NK-92 (cell line): ENCODE results near the gene NTF3.

Experiments used
- DNase-seq: peaks from one replicate; lab custom pipeline; 2025; ENCODE audit not compliant: unreplicated experiment; lab: John Stamatoyannopoulos, UW

The NTF3 gene

GRCh38 chr12:5509557-5509956, 77.6 kb downstream of the NTF3 start:
- DNase-seq: no peak

- no peak for DNase-seq
Observed at GRCh38 chr12:5510251-5510805, 78.4 kb downstream of the NTF3 start.

DNA sequence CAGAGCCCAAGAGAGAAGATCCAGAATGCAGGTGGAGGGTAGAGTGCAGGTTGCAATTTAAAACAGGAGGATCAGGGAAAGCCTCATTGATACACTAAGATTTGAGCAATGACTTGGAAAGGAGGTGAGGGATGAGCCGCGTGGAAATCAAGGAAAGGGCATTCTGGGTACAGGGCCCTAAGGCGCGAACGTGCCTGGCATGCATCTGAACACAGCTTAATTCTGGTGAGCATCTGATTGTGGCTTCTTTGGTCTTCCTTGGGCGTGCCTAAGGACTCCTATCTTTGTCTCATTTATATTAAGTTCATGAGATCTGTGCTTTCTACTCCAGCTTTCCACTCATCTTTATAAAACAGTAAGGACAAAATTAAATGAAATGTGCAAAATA, 79.3 kb downstream of the NTF3 start:
- no peak for DNase-seq

DNA sequence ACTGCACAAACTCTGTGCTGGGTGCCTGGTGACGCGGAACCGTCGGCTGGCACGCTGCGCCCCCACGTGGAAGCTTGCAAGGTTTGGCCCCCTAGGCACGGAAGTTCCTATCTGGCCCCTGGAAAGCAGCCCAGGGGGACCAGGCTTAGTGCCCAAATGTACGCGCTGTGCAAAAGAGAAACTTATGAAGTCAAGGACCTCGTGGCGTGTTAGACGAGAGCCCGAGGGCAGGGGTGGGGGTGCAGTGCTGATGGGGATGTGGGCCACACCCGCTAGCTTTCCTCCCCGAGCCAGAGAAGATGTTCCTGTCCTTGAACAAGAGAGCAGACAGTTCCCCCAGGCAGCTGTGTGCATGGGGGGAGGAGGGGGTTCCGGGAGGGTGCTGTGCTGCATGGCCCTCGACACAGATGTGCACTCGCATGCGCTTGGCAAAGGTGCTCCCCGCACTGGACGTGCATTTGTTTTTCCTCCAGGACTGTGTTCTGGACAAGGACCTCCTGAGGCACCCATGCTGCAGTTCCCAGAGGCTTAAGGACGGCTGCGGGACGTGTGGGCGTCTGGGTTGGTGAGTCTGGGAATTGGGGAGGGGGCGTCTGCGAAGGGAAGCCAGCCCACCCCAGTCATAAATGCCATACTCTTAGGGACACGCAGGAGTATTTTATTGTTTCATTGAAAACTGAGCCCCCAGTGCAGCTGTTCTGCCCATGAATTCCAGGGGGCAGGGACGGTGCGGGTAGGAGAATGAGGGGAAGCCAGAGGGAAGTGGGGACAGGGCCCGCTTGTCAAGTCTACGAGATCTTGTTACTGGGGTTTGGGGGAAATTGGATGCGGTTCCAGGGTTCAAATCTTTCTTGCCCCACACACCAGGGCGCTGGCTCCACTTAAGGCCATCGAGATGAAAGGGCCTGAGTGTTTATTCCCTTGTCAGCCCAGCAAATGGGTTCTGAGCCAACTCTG, 80.0 kb downstream of the NTF3 start:
- DNase-seq: no peak

DNA sequence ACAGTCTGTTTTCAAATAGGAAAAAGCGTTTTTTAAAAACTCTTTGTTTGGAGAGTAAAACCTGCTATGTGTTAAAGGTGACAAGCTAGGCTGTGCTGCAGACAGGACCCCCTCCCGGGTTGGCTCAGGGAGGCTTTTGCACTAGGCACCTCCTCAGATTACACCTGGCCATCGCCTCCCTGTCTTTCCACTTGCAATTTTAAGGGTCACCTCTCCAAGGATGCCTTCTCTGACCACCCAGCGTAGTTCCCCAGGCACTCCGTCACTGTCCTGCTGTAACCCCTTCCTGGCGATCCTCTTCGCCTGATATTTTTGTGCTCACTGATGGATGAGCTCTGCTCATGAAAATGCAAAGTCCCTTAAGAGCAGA, 80.7 kb downstream of the NTF3 start:
- no peak for DNase-seq

DNA sequence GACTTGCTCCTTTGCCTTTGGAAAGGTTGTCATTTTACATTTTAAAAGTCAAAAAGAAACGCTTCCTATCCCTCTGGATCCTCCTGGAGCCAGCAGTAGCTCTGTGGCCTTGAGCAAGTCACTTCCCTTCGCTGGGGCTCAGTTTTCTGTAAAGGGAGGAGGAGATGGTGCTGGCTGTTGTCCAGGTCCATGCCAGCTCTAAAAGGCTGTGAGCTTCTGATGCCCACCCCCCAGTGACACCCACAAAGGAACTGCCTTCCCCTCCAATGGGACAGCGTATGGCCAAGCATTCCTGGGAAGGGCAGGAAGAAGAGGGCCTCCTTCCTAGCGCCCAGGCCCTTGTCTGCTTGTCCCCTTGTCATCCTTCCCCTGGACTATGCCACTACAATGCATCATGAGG, 81.5 kb downstream of the NTF3 start:
- DNase-seq: no peak

- no peak for DNase-seq
Observed at GRCh38 chr12:5514016-5514415, 82.1 kb downstream of the NTF3 start.

DNA sequence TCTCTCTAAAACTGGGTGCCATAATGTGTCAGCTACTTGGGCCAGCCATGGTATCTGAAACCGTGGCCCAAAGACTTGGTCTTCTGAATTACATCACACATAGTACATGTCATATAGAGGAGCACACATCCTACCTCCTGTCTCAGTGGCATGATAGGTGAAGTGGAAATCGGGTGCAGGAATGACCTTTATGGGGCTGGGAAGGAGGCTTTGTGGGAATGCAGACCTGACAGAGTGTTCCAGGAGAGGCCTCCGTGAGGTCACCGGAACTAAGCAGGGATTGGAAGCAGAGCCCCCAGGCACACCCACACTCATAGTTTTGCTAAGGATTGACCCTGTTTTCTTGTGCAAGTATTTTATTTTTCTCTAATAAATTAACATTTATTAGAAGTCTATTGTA, 82.6 kb downstream of the NTF3 start:
- no peak for DNase-seq

DNA sequence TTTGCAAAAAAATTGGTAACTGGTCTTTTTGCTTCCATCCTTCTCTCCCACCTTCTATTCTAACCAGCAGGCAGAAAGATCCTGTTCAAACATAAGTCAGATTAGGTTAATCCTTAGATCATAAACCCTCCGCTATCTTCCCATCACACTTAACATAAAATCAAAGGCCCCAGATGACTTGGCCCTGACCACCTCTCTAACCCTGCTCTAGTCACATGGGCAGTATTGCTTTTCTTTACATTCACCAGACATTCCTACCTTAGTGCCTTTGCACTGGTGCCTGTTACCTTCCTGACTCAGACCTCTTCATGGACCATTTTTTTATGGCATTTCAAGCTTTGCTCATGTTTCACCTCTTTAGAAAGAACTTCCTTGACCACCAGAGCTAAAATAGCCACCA, 83.5 kb downstream of the NTF3 start:
- DNase-seq: no peak

DNA sequence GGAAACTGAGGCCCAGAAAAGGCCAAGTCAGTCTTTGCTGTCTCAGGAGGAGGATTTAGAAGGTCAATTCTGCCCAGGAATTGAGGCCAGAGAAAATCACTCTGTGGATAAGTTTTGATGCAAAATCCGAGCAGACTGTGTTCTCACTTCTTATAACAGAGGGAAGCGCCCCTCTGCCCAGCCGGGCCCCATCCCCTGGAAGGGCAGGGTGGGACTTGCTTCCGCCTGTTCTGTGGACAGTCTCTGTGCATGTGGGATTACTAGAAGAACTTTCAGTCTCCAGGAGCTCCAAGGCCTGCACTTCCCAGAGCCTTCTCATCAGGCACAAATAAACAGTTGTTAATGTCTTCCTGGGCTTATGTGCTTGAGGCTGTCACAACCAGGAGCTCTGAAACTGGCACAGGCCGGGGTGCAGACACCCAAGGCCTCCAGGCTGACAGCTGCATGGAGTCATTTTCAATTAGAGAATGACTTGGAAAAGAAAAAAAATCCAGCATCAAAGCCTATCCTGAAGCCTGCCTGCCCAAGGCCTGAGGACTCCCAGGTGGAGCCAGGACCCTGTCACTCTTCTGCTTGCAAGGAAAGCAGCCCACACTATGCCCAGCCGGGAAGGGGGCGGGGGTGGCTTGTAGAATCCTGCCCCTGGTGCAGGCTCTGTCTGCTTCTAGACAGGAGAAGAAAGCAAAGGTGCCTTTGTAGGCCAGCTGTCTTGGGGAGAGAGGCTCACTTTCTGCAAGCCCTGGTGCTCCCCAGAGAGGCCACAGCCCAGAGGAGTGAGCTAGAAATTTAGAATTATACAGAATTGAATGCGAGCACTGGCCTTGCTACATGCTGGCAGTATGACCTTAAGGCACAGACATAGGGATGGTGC, 84.7 kb downstream of the NTF3 start:
- DNase-seq: no peak

DNA sequence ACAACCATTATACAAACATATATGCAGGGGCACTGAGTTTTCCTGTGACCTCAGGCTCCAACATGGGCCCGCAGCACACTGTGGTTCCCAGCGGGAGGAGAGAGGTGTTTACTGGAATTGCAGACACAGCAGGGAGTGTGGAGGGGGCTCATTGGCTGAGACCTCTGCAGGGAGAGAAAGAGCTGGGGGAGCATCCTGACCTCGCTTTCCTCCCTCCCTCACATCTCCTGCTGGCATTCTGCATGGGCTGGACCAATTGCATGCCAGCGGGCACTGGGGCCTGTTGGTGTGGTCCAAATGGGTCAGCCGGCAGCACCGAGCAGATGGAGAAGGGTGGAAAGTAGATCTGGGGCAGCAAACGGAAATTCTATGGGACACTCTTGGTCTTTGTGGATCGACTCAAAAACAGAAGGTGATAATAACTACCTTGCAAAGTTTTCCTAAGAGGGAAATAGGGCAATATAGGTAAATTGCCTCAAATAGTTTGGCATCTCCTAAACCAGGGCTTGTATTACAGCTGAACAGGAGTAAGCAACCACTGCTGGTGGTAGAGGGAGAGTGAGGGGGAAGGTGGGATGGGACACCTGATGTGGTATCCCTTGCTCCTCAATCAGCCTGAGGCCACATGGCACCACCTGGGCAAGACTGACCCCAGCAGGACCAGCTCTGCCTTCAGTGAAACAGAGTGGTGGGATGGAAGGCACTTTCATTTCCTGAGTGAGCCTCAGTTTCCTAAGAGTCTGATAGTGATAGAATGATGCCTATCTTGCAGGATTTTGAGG, 86.9 kb downstream of the NTF3 start:
- no peak for DNase-seq

- no peak for DNase-seq
Observed at GRCh38 chr12:5520037-5520436, 88.1 kb downstream of the NTF3 start.

GRCh38 chr12:5520831-5521230, 88.9 kb downstream of the NTF3 start:
- no peak for DNase-seq

DNA sequence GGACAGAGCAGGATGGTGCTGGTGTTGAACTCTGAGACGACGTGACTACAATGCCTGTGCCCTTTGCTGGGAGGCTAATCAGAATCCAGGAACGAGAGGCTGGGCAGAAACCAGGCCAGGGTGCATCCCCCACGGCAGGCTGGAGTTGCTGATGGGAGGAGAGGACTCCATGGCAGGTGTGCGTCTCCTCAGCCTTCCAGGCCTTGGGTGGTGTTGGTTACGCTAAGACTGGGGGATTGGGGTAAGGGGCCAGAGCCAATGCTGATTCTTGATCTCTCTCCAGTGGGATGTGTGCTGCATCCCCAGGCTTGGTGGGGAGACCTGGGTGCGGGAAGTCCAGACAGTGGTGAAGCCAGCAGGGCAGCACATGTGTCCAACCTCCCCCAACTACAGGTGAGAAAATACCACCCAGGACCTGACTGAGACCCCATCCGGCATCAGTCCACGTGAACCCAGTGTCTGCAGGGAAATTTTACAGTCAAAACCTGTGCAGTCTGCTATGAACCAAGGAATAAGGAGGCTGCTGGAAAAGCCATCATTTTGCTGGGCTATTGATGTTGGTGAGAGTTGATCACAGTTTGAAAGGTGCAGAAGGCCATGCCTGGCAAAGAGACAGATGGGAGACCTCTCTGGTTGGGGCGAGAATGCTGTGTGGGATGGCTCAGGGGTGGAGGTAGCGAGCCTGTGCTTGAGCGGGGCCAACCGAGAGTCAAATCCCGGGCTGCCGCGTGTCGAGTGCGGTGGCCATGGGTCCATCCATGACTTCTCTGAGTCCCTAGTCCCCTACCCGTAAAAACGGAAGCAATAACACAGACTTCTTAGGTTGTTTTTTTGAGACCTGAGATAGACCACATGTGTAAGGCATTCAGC, 89.8 kb downstream of the NTF3 start:
- no peak for DNase-seq

GRCh38 chr12:5522432-5523335, 90.8 kb downstream of the NTF3 start:
- DNase-seq: no peak

DNA sequence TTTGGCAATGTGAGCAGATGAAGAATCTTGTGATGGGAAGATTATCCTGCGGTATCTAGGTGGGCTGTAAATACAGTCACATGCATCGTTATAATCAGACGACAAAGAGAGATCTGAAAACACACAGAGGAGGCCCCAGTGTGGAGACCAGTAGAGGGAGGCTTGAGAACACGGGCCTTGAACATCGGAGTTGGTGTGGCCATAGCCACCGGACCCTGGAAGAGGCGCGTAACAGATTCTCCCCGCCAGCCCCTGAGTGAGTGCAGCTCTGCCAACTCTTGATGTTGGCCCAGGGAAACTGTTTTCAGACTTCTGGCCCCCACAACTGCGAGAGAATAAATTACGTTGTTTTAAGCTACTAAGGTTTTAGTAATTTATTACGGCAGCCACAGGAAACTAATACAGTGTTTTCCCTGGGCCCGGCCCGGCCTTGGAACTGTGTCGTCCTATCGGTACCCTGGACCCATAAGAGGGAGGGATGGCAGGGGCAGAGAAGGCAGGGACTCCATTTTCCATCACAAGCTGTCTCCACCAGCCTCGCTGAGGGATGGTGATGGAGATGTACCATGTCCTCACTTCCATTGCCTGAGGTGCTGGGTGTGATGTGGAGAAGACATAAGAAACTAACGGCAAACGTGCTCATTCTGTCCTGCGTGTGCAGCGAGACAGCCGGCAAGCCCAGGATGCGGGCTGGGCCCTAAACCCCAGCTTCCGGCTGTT, 91.6 kb downstream of the NTF3 start:
- DNase-seq: no peak

GRCh38 chr12:5524116-5524768, 92.3 kb downstream of the NTF3 start:
- no peak for DNase-seq
